GM11168 (cell line): ENCODE results near the gene SDK1.

ENCODE experiments used
- in situ Hi-C: fragments of 300-500 bp; cut with MboI; formaldehyde crosslinking; loops from one replicate; pipeline ENCODE4 v1.12.0; 2022; ENCODE audit warnings: low sequenced_read_pairs; ENCODE audit not compliant: unreplicated experiment

The SDK1 gene

GRCh38 chr7:4100691-4101090 lies 799.6 kb downstream of the SDK1 start:
- in situ Hi-C loops, result no loop called here

GRCh38 chr7:4102231-4102841 lies 801.3 kb downstream of the SDK1 start:
- in situ Hi-C loops, result no loop called here

GRCh38 chr7:4103352-4104091 lies 802.5 kb downstream of the SDK1 start:
- in situ Hi-C loops, result no loop called here

GRCh38 chr7:4107839-4108238 lies 806.8 kb downstream of the SDK1 start:
- in situ Hi-C loops, result no loop called here

DNA sequence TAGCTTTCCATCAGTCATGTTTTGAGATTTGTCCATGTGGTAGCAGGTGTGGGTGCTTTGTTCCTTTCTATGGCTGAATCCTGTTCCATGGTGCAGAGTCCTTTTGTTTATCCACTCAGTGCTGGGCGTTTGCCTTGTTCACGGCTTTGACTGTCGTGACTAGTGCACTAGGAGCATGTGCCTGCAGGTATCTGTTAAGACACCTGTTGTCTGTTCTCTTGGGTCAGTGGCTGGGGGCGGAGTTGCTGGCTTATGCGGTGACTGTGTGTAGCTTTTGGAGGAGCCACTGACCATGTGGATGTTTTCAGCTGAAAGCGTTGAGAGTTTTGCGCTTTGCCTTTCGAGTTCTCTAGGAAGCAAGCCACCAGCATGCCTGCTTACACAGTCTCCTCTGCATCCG lies 807.9 kb downstream of the SDK1 start:
- in situ Hi-C loops, result no loop called here

GRCh38 chr7:4109481-4110110 lies 808.5 kb downstream of the SDK1 start:
- in situ Hi-C loops, result no loop called here

DNA sequence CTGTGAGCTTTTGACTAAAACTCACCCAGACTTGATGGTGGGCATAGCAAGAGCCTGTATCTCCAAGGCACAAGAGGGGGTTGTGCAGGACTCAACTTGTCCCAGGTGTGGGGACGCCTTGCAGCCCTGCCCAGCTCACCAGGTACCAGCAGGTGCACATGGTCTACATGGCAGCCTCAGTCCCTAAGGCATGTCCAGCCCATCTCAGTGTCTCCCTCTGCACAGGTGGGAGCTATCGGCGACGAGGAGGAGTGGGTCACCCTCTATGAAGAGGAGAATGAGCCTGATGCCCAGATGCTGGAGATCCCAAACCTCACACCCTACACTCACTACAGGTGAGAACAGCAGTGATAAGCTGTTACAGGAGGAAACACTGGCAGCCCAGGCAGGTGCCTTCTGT lies 809.4 kb downstream of the SDK1 start:
- in situ Hi-C loops, result no loop called here

DNA sequence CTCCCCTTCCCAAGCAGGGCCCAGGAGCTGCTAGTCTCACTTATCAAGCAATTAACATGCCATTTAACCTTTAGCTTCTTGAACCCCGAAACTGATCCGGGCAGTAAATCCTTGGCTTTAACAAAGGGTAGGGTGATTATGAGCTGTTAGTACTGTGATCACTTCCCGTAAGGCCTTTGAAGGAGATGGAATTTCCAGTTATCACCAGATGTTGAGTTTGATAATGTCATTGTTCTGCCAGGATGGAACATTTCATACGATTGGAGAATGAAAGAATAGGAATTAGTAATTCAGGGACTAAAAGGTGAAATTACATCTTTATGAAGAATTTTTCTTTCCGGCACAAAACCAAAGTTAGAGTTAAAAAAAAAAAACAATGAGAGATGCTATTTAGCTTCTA lies 810.1 kb downstream of the SDK1 start:
- in situ Hi-C loops, result no loop called here

- in situ Hi-C loops, result no loop called here
Observed at GRCh38 chr7:4113271-4113670, 812.2 kb downstream of the SDK1 start.

DNA sequence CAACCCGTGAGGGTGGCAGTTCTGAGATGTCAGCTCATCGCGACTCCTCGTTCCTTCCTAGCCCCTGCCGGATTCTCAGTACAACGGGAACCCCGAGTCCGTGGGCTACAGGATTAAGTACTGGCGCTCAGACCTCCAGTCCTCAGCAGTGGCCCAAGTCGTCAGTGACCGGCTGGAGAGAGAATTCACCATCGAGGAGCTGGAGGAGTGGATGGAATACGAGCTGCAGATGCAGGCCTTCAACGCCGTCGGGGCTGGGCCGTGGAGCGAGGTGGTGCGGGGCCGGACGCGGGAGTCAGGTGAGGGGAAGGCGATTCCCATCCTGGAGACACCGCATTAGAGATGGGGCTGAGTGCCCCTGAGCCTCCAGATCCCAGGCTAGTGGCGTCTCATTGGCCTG lies 812.9 kb downstream of the SDK1 start:
- in situ Hi-C loops, result no loop called here

DNA sequence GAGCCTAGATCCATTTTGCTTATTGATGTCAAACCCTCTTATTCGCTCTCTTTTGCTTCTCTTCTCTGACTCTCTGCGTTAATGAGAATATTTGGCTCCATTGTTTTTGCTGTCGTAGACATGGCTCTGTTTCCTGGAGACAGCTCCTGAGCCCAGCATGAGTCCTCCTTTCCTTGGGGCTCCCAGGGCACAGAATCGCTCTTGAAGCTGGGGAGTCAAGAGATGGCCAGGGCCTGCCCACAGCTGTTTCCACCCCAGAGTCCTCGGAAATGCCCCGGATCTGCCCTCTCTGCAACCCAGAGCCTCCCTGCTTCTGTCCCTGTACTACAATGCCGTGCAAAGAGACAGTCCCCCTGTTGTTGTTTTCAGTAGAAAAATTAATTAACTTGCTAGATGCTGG lies 814.4 kb downstream of the SDK1 start:
- in situ Hi-C loops, result no loop called here

GRCh38 chr7:4115941-4116610 lies 815.0 kb downstream of the SDK1 start:
- in situ Hi-C loops, result no loop called here

DNA sequence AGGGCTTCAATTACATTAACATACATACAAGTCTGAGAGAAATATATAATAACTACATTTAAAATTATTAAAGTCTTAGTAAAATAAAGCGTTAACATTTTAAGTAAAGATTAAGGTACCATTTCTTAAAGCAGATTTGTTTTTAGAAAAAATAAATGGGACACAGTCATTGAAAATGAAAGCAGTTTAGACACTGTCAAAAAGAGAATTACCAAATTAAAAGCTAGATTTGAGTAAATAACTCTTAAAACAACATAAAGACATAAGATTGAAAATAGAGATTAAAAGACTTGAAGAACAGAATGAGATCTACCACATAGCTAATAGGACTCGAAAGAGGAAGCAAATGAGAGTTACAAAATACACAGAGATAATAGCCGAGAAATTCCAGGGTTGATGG lies 818.8 kb downstream of the SDK1 start:
- in situ Hi-C loops, result no loop called here

DNA sequence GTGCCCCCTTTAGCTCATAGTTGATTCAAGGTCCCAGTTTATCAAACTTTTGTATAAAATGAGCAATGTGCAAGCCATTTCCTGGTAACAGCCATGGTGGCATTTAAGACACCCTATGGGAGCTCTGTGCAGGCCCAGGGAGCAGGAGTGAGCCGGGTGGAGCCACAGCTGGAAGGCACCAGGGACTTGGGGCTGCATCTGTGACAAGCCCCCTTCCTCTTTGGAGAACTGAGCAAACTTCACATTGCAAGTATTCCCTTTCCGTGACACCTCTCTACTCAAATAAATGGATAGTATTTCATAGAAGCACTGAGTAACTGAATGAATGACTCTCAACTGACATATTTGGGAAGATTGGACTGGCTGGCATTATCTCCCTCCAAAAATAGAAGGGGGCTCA lies 822.3 kb downstream of the SDK1 start:
- in situ Hi-C loops, result no loop called here

GRCh38 chr7:4123823-4124222 lies 822.8 kb downstream of the SDK1 start:
- in situ Hi-C loops, result no loop called here

DNA sequence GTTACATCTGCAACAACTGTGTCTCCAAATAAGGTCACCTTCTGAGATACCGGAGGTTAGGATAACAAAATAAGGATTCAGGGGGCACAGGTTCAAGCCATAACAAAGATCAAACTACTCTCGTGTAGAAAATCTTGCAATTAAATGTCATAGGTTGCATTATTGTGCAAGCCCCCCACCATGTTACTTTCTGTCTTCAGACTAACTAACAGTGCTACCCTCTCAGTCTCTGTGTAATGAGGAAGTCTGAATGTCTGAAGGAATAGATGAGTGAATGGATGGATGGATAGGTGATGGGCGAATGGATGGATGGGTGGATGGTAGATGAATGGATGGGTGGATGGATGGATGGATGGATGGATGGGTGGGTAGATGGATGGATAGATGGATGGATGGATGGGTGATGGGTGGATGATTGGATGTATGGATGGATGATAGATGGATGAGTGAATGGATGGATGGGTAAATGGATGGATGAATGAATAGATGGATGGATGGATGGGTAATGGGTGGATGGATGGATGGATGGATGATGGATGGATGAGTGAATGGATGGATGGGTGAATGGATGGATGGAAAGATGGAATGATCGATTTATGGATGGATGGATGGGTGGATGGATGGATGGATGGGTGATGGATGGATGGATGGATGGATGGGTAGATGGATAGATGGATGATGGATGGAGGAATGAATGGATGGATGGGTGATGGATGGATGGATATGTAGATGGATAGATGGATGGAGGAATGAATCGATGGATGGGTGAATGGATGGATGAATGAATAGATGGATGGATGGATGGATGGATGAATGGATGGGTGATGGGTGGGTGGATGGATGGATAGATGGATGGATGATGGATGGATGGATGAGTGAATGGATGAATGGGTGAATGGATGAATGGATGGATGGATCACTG lies 823.8 kb downstream of the SDK1 start:
- in situ Hi-C loops, result no loop called here

DNA sequence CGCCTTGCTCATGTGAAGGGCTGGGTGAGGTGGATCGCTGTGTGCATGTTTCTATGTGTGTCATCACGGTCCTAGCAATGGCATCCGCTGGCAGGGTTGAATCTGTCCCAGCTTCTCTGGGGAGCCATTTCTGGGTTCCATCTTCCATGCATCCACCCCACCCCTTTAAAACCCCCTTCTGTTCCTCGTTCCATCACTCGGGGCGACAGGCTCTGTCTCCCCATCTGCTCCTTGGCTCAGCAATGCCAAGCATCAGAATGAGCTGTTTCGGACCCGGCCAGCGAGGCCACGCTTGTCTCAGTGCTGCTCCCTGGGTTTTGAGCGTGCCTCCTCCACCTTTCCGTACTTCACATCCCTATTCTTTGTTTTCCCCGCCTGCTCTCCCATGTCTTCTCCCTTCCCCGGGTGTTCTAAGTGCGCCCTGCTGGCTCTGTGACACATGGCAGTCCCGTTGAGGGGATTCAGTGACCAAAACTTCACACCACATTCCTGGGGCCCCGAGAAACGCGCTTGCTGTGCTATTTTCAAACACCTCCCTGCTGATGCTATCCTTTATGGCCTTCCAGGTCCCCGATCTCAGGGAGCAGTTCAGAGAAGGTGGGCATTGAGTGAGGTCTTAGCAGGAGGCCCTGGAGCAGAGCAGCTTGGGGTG lies 827.0 kb downstream of the SDK1 start:
- in situ Hi-C loops, result no loop called here

GRCh38 chr7:4129481-4130122 lies 828.5 kb downstream of the SDK1 start:
- in situ Hi-C loops, result no loop called here

DNA sequence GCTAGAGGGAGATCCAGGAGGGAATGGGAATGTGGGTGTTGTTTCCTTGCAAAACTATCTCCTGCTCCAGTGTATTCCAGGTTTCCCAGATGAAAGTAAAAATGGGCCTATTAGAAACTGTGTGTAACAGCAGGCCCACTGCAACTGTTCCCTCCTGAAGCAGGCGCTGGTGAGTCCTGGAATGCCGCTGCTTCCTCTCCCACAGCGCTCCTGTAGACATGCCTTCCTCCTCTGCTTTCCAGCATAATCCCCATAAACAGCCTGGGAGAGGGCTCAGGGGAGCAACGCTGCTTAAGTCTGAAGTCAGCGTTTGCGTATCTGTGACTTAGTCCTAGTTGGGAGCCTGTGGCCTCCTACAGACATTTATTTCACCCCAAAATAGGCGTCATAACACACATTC lies 830.0 kb downstream of the SDK1 start:
- in situ Hi-C loops, result no loop called here
